HG02759 (cell line): ENCODE measurements around the gene HRH3.

Source experiments
- ATAC-seq: cut with Tn5 transposase; IDR thresholded peaks from one replicate; pipeline ENCODE4 v1.9.1; 2021; ENCODE audit warnings: mild to moderate bottlenecking, moderate library complexity; ENCODE audit not compliant: unreplicated experiment

HRH3 gene

DNA sequence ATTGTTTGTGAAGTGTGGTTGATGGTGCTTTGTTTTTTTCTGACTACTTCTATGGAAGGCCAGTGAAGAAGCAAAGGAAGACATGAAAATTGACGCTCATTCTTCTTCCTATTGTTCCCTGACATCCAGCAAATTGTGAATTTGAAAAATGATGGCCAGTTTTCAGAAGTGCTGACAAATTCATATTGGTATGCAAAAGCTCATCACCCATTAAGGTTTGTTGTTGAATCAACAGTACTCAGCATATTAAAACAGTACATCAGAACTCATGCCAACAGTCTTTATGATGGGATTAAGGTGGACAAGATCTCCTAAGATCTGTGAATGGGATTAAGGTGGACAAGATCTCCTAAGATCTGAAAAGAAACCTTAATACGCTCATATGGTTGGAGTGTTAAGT is 38.3 kb downstream of the HRH3 start:
- ATAC-seq, result no peak

- ATAC-seq, result no peak
Observed at GRCh38 chr20:62179162-62179504, 40.9 kb downstream of the HRH3 start.

GRCh38 chr20:62178316-62179161 is 41.5 kb downstream of the HRH3 start:
- ATAC-seq, result no peak

- ATAC-seq, result no peak
Observed at GRCh38 chr20:62177307-62177706, 42.8 kb downstream of the HRH3 start.

DNA sequence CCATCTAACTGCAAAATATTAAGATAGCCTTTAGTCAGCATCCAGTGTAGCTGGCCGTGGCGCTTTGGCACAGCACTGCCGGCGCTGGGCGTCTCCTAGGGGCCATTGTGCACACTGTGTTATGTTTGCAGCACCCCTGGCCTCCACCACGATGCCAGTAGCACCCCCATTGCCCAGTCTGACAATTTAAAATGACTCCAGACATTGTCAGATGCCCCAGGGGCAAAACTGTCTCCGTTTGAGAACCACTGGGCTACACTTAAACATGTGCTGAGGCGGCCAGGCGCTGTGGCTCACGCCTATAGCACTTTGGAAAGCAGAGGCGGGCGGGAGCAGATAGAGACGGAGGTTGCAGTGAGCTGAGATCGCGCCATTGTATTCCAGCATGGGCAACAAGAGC is 43.2 kb downstream of the HRH3 start:
- ATAC-seq, result no peak

- no peak for ATAC-seq
Observed at GRCh38 chr20:62175711-62176110, 44.4 kb downstream of the HRH3 start.

- ATAC-seq, result no peak
Observed at GRCh38 chr20:62174870-62175624, 45.0 kb downstream of the HRH3 start.

- no peak for ATAC-seq
Observed at GRCh38 chr20:62174021-62174804, 45.9 kb downstream of the HRH3 start.

GRCh38 chr20:62172666-62173065 is 47.4 kb downstream of the HRH3 start:
- ATAC-seq, result no peak

DNA sequence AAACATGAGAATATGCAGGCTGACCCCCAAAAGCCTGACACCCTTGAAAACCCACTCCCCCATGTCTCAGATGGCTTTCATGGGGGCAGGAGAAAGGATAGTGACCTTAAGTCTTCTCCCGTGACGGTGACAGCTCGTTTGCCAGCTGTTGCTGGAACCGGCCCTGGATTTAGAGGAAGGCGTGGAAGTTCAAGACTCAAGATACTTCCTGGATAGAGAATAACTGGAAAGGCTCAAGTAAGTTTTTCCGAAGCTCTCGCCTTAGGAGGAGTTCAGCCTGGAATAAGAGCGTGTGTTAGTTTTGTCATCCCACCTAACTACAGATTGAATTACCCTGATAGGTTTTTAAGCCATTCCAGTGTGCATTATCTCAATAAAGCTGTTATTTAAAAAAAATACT is 48.8 kb downstream of the HRH3 start:
- no peak for ATAC-seq

GRCh38 chr20:62170536-62170935 is 49.5 kb downstream of the HRH3 start:
- no peak for ATAC-seq

- ATAC-seq, result no peak
Observed at GRCh38 chr20:62168890-62169435, 51.1 kb downstream of the HRH3 start.

GRCh38 chr20:62168061-62168460 is 52.0 kb downstream of the HRH3 start:
- ATAC-seq, result no peak

DNA sequence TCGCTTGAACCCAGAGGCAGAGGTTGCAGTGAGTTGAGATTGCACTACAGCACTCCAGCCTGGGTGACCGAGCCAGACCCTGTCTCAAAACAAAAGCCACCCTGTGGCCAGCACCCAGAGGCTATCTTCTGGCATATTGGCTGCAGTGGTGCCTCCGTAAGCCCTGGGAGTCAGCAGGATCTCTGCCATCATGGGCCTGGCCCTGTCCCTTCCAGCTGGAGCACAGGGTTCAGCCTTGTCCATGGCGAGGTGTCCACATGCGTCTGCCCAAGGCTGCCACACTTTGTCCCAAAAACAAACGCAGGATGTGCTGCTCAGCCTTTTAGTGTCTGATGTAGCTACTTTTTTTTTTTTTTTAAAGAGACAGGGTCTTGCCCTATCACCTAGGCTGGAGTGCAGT is 52.6 kb downstream of the HRH3 start:
- no peak for ATAC-seq

DNA sequence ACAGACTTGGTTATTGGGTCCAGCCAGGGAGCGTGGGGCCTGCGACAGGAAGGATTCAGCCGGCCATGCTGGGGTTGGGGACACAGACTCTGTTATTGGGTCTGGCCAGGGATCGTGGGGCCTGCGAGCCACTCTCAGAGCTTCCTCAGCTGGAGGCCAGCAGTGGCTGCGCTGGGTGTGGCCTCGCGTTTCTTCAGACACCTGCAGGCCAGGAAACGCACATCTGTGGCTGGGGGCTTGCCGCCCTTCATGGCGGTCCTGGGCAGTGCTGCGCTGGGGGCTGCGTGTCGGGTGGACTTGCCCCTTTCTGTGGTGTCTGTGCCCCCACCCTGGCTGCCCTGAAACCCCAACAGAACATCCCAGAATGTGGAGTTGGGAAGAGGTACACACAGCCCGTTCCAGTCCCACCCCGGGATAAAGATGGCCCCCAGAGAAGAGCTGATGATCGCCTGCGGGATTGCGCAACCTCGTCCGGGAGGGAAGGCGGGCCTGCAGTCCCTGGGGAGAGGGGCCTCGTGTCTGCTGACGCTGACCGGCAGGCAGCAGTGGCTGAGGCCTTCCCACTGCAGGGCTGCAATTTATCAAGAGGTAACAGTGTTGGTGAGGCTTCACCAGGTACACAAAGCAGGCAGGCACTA is 54.2 kb downstream of the HRH3 start:
- ATAC-seq, result no peak
